ENCODE measurements around the gene AMMECR1L. TPM values are rescaled to one million over a fixed set of nuclear protein-coding genes. Genes with fewer than 3 reads are reported as not detected.

Gene AMMECR1L
- total RNA-seq, 1 experiment from 2014 or later, result 20.3 TPM

Other genes with a start within 250 kb of the AMMECR1L start
- not detected in 2 replicates for gene GPR17, start 239.8 kb downstream of the AMMECR1L start, total RNA-seq (2021)
- 1.4 and 2.5 TPM in 2 replicates for gene LIMS2, start 210.4 kb downstream of the AMMECR1L start, total RNA-seq (2021)
- 7.3 and 8.4 TPM in 2 replicates for gene SFT2D3, start 184.5 kb downstream of the AMMECR1L start, total RNA-seq (2021)
- gene WDR33, start 74.8 kb downstream of the AMMECR1L start, total RNA-seq (2021), result 53.7 and 59.3 TPM in 2 replicates
- 40.4 and 46.4 TPM in 2 replicates for gene POLR2D, start 27.8 kb downstream of the AMMECR1L start, total RNA-seq (2021)
- 27.2 and 33.9 TPM in 2 replicates for gene SAP130, start 142.1 kb upstream of the AMMECR1L start, total RNA-seq (2021)
- 47.7 and 56.9 TPM in 2 replicates for gene UGGT1, start 205.2 kb upstream of the AMMECR1L start, total RNA-seq (2021)

All from PC-9 (cell line).